Measurements from ENCODE around the gene TANGO6. TPM values are rescaled to one million over a fixed set of nuclear protein-coding genes. Genes with fewer than 3 reads are reported as not detected.

The TANGO6 gene
- total and polyA plus RNA-seq, 10 of the 15 experiments (the other 5 are each of a cell fraction or from before 2014, with no cell fraction given): 1.1 to 20.6 (median 11.0) TPM

DNA sequence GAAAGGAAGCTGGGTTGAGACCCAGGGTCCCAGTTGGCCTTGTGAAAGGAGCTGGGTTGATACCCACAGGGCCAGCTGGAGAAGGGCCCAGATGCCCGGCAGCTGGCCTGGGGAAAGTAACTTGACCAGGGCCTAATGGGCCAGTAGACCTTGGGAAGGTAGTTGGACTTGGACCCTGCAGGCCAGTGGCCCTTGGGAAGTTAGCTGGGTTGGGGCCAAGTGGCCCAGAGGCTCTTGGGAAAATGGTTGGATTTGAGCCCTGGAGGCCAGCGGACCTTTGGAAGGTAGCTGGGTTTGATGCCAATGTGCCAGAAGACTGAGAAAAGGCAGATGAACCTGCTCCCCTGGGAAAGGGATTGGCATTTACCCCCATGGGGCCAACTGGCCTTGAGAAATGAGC lies 275.7 kb downstream of the TANGO6 start:
- H3K27me3 ChIP-seq (replicated peaks in 1 of 2; ENCODE audit: control insufficient read depth in 2 of 2, insufficient read depth in 2 of 2, low read length in 1 of 2): no peaks in the 10 kb centered on the region
- ChIA-PET CTCF (interaction anchor here (0.9 to 1.4 kb wide), 5 partner anchors 31 to 275 kb away, joined by 3 to 6 read pairs (median 3); partner anchors contain the start of gene TANGO6), RAD21 (ENCODE audit: unreplicated experiment) (interaction anchor here (1.3 kb wide), 1 partner anchor 272 kb away, joined by 4 read pairs; no protein-coding TSS in a partner anchor), POLR2A (no interaction called here), SMC1A (ENCODE audit: uncharacterized antibody, unreplicated experiment) (no interaction called here)
- ATAC-seq (no peak), FAIRE-seq (no peak), DNase-seq (ENCODE audit: low read depth, low spot score) (no peak)
- 100% methylated on average over 2 of the region's 2 CpGs for WGBS (ENCODE audit: insufficient coverage, insufficient replicate concordance, low lambda C conversion rate, missing lambda C conversion rate)
- in situ Hi-C loops (cut with MboI) (no loop called here), intact Hi-C loops (cut with micrococcal nuclease; ENCODE audit: unreplicated experiment) (no loop called here)
- peaks cover 2% of the 10 kb centered on the region for H3K79me2 ChIP-seq (ENCODE audit: control insufficient read depth, insufficient read depth, low read length)
- H3K4me1 ChIP-seq (ENCODE audit: control insufficient read depth, insufficient read depth, low read length): no peaks in the 10 kb centered on the region
- peaks cover 19 to 20% of the 10 kb centered on the region in 2 experiments for H3K36me3 ChIP-seq (ENCODE audit: control insufficient read depth in 2 of 2, insufficient read depth in 2 of 2, low read length in 1 of 2)
- no peak for TF ChIP-seq MYB (IDR thresholded peaks at IDR 0.05; ENCODE audit: borderline replicate concordance, low read depth, low read length)
- TF ChIP-seq BRCA1 (IDR thresholded peaks at IDR 0.05; ENCODE audit: low read depth, low read length): no peak
- TF ChIP-seq EGR1 (IDR thresholded peaks at IDR 0.05; ENCODE audit: borderline replicate concordance in 1 of 2, low read depth in 2 of 2, low read length in 2 of 2): no peak
- TF ChIP-seq CBX5 (IDR thresholded peaks at IDR 0.05; ENCODE audit: low read depth): no peak
- TF ChIP-seq EP300 (IDR thresholded peaks at IDR 0.05; ENCODE audit: borderline replicate concordance in 1 of 2, control insufficient read depth in 1 of 2, low read depth in 2 of 2, low read length in 2 of 2): no peak
- no peak for TF ChIP-seq RAD51 (IDR thresholded peaks at IDR 0.05)
- TF ChIP-seq, protein P1, sequence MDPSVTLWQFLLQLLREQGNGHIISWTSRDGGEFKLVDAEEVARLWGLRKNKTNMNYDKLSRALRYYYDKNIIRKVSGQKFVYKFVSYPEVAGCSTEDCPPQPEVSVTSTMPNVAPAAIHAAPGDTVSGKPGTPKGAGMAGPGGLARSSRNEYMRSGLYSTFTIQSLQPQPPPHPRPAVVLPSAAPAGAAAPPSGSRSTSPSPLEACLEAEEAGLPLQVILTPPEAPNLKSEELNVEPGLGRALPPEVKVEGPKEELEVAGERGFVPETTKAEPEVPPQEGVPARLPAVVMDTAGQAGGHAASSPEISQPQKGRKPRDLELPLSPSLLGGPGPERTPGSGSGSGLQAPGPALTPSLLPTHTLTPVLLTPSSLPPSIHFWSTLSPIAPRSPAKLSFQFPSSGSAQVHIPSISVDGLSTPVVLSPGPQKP (IDR thresholded peaks at IDR 0.05; ENCODE audit: low read depth, low read length): no peak
- TF ChIP-seq, protein P2, sequence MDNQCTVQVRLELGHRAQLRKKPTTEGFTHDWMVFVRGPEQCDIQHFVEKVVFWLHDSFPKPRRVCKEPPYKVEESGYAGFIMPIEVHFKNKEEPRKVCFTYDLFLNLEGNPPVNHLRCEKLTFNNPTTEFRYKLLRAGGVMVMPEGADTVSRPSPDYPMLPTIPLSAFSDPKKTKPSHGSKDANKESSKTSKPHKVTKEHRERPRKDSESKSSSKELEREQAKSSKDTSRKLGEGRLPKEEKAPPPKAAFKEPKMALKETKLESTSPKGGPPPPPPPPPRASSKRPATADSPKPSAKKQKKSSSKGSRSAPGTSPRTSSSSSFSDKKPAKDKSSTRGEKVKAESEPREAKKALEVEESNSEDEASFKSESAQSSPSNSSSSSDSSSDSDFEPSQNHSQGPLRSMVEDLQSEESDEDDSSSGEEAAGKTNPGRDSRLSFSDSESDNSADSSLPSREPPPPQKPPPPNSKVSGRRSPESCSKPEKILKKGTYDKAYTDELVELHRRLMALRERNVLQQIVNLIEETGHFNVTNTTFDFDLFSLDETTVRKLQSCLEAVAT (IDR thresholded peaks at IDR 0.05): no peak
- TF ChIP-seq MEF2A (IDR thresholded peaks at IDR 0.05; ENCODE audit: insufficient read depth, low read depth, low read length): no peak
- TF ChIP-seq SUPT20H (IDR thresholded peaks at IDR 0.05; ENCODE audit: borderline replicate concordance, control insufficient read depth, low read depth, low read length): no peak
- TF ChIP-seq MTA2 (IDR thresholded peaks at IDR 0.05; ENCODE audit: low read depth): no peak
- TF ChIP-seq CREM (IDR thresholded peaks at IDR 0.05; ENCODE audit: low read depth): no peak
- no peak for TF ChIP-seq CHD1 (IDR thresholded peaks at IDR 0.05; ENCODE audit: low read depth, low read length)
- no peak overlapping the region for H2AFZ ChIP-seq (ENCODE audit: control insufficient read depth, low read depth, low read length)
- no peak overlapping the region for H3K4me3 ChIP-seq
- no peak overlapping the region for H3K27ac ChIP-seq (ENCODE audit: control insufficient read depth, insufficient read depth)
- H4K20me1 ChIP-seq (ENCODE audit: control insufficient read depth, insufficient read depth): no peaks in the 10 kb centered on the region
- no peak overlapping the region for H3K9ac ChIP-seq (ENCODE audit: control insufficient read depth, insufficient read depth, low read length)
- BruUV-seq (replicated peaks): no TSS peak
- no peaks in the 10 kb centered on the region for H3K9me3 ChIP-seq (replicated peaks; ENCODE audit: control insufficient read depth, insufficient read depth, low read length)
- H3K4me2 ChIP-seq (ENCODE audit: control insufficient read depth, insufficient read depth): no peak overlapping the region
